ENCODE data around the gene EOLA2. TPM values are rescaled to one million over a fixed set of nuclear protein-coding genes. Genes with fewer than 3 reads are reported as not detected.

Gene EOLA2
- polyA plus RNA-seq, 1 donor from 2014 or later: 21.7 TPM

- Histone ChIP-seq H3K4me2 (ENCODE audit: low read length) (no peak overlapping the region), H3K79me2 (replicated peaks; ENCODE audit: insufficient read depth, low read length) (no peaks in the 10 kb centered on the region), H3K36me3 (ENCODE audit: insufficient read depth, low read length) (no peaks in the 10 kb centered on the region), H3K27ac (ENCODE audit: low read length) (no peak overlapping the region), H3K9ac (ENCODE audit: low read length) (no peak overlapping the region), H4K20me1 (ENCODE audit: insufficient read depth) (no peaks in the 10 kb centered on the region), H3K9me2 (ENCODE audit: insufficient read depth, low read length) (no peaks in the 10 kb centered on the region), H3F3A (ENCODE audit: insufficient read depth, low read length, poor library complexity, severe bottlenecking) (no peaks in the 10 kb centered on the region), H3K4me3 (ENCODE audit: low read length) (no peak overlapping the region), H3K9me3 (ENCODE audit: low read length) (no peaks in the 10 kb centered on the region), H3K27me3 (ENCODE audit: insufficient read depth, low read depth, low read length) (no peaks in the 10 kb centered on the region), H2AFZ (ENCODE audit: low read depth, low read length) (no peak overlapping the region)
- TF ChIP-seq REST (IDR thresholded peaks at IDR 0.05; ENCODE audit: borderline replicate concordance): no peak
- TF ChIP-seq CTCF (IDR thresholded peaks at IDR 0.05; ENCODE audit: poor library complexity, severe bottlenecking): no peak
- no peak for TF ChIP-seq RAD21 (conservative IDR thresholded peaks at IDR 0.05)
- TF ChIP-seq POLR2AphosphoS5 (IDR thresholded peaks at IDR 0.05): no peak
- no peak for TF ChIP-seq SMC3 (conservative IDR thresholded peaks at IDR 0.05; ENCODE audit: poor library complexity)
- no peak for TF ChIP-seq EZH2 (IDR thresholded peaks at IDR 0.05; ENCODE audit: borderline replicate concordance, insufficient read depth, low read length, poor library complexity, severe bottlenecking)
- no peak for TF ChIP-seq EP300 (conservative IDR thresholded peaks at IDR 0.05; ENCODE audit: poor library complexity, severe bottlenecking)
- TF ChIP-seq TAF1 (IDR thresholded peaks at IDR 0.05; ENCODE audit: low read depth): no peak
- no peak for TF ChIP-seq MXI1 (conservative IDR thresholded peaks at IDR 0.05; ENCODE audit: poor library complexity, severe bottlenecking)
Observed at GRCh38 chrX:149908308-149908707, 30.0 kb downstream of the EOLA2 start.

GRCh38 chrX:149903889-149904748 lies 34.2 kb downstream of the EOLA2 start:
- H3K4me2 ChIP-seq (ENCODE audit: low read length): no peak overlapping the region
- H2AFZ ChIP-seq (ENCODE audit: low read depth, low read length): no peak overlapping the region

More at GRCh38 chrX:149903889-149904748, 34.2 kb downstream of the EOLA2 start:
- no peaks in the 10 kb centered on the region for H3K9me3 ChIP-seq (ENCODE audit: low read length)
- no peaks in the 10 kb centered on the region for H3F3A ChIP-seq (ENCODE audit: insufficient read depth, low read length, poor library complexity, severe bottlenecking)
- TF ChIP-seq MXI1 (conservative IDR thresholded peaks at IDR 0.05; ENCODE audit: poor library complexity, severe bottlenecking) (no peak), EP300 (conservative IDR thresholded peaks at IDR 0.05; ENCODE audit: poor library complexity, severe bottlenecking) (no peak), SMC3 (conservative IDR thresholded peaks at IDR 0.05; ENCODE audit: poor library complexity) (no peak), TAF1 (IDR thresholded peaks at IDR 0.05; ENCODE audit: low read depth) (no peak), EZH2 (IDR thresholded peaks at IDR 0.05; ENCODE audit: borderline replicate concordance, insufficient read depth, low read length, poor library complexity, severe bottlenecking) (no peak), REST (IDR thresholded peaks at IDR 0.05; ENCODE audit: borderline replicate concordance) (no peak), CTCF (IDR thresholded peaks at IDR 0.05; ENCODE audit: poor library complexity, severe bottlenecking) (no peak), RAD21 (conservative IDR thresholded peaks at IDR 0.05) (no peak), POLR2AphosphoS5 (IDR thresholded peaks at IDR 0.05) (no peak)
- H3K4me3 ChIP-seq (ENCODE audit: low read length): no peak overlapping the region
- H3K9ac ChIP-seq (ENCODE audit: low read length): no peak overlapping the region
- no peak overlapping the region for H3K27ac ChIP-seq (ENCODE audit: low read length)
- no peaks in the 10 kb centered on the region for H3K79me2 ChIP-seq (replicated peaks; ENCODE audit: insufficient read depth, low read length)
- no peaks in the 10 kb centered on the region for H3K27me3 ChIP-seq (ENCODE audit: insufficient read depth, low read depth, low read length)
- H3K36me3 ChIP-seq (ENCODE audit: insufficient read depth, low read length): no peaks in the 10 kb centered on the region
- H3K9me2 ChIP-seq (ENCODE audit: insufficient read depth, low read length): no peaks in the 10 kb centered on the region
- H4K20me1 ChIP-seq (ENCODE audit: insufficient read depth): no peaks in the 10 kb centered on the region
